GM18520 (cell line): ENCODE data around the gene REXO1.

Source experiments
- ATAC-seq: cut with Tn5 transposase; IDR thresholded peaks from one replicate; pipeline ENCODE4 v1.9.1; 2021; ENCODE audit not compliant: unreplicated experiment

REXO1 gene

DNA sequence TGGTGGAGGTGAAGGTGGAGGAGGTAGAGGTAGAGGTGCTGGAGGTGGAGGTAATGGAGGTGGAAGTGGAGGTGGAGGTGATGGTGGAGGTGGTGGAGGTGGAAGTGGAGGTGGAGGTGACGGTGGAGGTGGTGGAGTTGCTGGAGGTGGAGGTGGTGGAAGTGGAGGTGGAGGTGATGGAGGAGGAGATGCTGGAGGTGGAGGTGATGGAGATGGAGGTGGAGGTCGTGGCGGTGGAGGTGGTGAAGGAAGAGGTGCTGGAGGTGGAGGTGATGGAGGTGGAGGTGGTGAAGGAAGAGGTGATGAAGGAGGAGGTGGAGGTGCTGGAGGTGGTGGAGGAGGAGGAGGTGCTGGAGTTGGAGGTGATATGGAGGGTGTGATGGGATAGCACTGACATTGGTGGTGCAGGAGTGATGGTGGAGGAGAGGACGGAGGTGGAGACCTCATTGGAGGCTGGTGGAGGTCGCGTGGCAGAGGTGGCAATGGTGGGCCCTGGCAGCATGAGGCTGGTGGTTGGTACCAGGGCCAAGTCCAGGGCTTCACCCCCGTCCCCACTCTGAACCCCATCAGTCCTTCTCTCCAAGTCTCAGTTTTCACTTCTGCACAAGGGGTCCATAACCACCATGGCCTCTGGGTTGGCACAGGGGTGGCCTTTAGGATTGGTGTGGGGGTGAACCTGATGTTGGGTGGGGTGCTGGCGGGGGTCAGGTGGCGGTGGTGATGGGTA is 79.2 kb downstream of the REXO1 start:
- no peak for ATAC-seq

DNA sequence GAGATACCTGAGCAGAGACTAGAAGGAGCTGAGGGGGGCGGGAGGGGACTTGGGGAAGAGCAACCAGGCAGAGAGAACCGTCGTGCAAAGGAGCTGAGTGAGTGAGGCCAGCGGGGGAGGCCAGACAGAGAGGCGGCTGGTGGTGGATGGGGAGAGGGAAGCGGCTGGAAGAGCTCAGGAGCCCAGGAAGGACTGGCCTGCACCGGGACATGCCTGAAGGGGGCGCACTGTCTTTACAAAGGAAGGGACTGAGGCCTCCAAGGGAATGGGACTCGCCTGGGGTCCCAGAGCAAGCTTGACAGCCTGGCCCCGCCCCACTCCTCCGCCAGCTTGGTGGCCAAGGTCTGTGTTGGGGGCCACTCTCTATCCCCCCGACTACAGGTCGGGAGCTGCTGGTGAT is 80.0 kb downstream of the REXO1 start:
- no peak for ATAC-seq

DNA sequence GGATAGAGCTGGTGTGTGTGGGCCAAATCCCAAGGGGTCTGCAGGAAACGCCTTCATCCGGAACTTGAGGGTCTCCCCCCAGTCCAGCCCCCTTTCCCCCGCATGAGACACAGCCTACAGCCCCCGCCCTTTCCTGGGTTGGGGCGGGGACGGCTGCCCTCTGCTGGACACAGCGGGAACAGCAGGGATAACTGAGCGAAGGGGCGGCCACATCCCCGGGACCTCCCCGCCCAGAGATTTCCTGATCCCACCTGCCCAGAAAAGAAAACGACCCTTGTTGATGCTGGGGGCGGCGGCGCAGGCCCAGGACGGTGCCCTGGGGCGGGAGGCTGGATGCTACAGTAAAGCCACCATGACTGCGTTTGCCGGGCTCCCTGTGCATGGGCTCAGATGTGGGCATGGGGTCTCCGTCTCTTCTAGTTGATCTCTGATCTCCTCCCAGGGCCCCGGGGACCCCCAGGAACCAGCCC is 80.8 kb downstream of the REXO1 start:
- ATAC-seq = no peak

DNA sequence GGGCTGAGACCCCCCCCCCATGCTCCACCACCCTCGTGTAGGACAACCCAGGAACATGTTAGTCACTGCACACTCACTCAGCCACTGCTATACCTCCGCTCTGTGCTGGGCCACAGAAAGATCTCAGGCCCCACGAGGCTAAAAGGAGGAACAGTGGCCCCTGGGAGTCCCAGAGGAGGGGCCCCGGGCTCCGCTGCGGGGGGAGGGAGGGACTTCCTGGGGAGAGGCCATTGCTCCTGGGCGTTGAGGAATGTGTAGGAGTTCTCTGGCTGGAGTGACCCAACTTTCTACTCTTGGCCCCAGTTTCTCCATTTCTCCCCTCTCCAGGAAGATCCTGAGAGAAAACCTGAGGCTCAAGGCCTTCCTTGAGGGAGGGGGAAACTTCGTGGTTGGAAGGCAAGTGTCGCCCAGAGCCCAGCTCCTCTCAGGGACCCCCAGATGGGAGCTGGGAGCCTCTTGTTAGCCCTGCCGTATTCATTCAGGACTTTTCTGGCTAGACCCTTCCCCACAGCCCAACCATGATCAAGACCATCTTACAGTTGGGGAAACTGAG is 81.4 kb downstream of the REXO1 start:
- ATAC-seq = no peak

DNA sequence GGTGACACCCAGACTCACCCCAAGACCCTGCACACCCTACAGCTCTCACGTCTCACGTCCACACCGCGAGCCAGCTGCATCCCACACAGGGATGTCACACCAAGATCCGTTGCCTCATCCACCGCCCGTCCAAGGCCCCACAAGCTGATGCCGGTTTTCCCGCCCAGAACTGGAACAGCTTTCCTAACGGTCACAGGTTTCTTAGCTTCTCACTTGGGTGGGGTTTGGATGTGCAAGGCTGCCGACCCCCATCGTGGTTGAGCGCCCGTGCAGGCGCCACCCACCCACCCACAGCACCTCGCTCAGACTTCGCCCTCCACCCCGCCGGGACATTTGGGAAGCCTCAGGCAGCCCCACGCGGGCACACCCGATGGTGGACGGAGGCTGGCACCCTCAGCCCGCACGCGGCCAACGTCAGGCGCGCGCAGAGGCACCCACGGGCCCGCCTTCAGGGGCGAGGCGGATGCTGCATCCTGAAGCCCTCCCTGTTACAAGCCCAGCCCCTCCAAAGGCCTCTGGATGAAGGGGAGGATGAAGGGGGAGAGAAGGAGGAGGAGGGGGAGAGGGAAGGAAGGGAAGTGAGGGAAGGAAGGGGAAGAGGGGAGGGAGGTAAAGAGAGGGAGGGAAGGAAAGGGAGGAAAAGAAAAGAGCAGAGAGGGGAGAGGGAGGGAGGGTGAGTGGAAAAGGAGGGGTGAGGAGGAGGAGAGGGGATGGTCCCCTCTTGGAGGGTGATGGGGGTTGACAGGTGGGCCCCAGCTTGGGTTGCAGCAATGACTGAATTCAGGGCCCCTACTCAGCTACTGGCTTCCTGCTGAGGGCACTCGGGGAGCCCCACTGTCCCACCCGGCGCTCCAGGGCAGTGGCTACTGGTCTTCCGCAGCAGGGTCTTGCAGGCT is 82.1 kb downstream of the REXO1 start:
- no peak for ATAC-seq
